ENCODE results near the gene RAB34.

DNA sequence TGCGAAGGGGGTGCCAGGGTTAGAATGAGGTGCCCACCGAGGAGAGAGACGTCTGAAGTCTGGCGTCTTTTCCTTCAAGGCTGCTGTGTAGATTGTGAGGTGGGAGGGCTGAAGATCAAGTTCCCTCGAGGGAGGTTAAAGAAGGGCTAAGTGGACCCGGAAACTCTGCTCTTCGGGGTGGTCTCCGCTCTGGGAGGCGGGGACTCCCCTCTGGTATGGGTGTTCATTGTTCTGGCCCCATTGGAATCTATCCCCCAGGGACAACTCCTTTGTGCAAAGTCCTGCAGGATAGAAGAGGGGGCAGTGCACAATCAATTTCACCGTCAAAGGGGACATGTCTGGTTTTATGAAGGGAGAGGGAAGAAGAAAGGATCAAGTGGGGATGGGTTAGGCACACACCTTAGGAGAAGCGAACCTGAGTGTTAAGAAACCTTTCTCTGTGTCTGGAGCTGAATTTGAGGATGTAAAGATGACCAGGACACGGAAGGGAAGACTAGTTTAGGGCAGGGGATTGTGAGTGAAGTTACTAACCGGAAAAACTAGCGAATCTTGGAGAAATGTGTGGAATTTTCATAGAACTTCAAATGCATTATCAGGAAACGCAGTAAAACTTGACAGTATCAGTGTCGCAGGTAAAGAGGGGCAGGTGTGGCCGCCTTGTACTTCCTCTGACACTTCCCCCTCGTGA, 809 bp upstream of the RAB34 start:
- TF ChIP-seq, protein P1, sequence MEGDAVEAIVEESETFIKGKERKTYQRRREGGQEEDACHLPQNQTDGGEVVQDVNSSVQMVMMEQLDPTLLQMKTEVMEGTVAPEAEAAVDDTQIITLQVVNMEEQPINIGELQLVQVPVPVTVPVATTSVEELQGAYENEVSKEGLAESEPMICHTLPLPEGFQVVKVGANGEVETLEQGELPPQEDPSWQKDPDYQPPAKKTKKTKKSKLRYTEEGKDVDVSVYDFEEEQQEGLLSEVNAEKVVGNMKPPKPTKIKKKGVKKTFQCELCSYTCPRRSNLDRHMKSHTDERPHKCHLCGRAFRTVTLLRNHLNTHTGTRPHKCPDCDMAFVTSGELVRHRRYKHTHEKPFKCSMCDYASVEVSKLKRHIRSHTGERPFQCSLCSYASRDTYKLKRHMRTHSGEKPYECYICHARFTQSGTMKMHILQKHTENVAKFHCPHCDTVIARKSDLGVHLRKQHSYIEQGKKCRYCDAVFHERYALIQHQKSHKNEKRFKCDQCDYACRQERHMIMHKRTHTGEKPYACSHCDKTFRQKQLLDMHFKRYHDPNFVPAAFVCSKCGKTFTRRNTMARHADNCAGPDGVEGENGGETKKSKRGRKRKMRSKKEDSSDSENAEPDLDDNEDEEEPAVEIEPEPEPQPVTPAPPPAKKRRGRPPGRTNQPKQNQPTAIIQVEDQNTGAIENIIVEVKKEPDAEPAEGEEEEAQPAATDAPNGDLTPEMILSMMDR (IDR thresholded peaks at IDR 0.05 in 8 of 11, conservative IDR thresholded peaks at IDR 0.05 in 3 of 11), result no peak
- TF ChIP-seq POLR2A (IDR thresholded peaks at IDR 0.05) (no peak), POLR2AphosphoS5 (IDR thresholded peaks at IDR 0.05) (no peak)
